KMS-11 (cell line): Measurements from ENCODE around the gene SLC25A38.

Experiments
- H2AFZ ChIP-seq: fragments of 200-600 bp; sonication (generic); 2 replicates; pipeline ENCODE4 v1.6.1; 2016; ENCODE audit warnings: antibody characterized with exemption, mixed run types, low read depth
- H3K27ac ChIP-seq: fragments of 200-600 bp; sonication (generic); 2 replicates; pipeline ENCODE4 v1.6.1; 2016; ENCODE audit warnings: mild to moderate bottlenecking, mixed run types
- H3K27me3 ChIP-seq: fragments of 200-600 bp; sonication (generic); 2 replicates; pipeline ENCODE4 v1.6.1; 2017; ENCODE audit warnings: mild to moderate bottlenecking, low read depth, mixed run types, moderate library complexity; ENCODE audit not compliant: insufficient read depth
- H3K36me3 ChIP-seq: fragments of 200-600 bp; sonication (generic); 2 replicates; pipeline ENCODE4 v1.6.1; 2017; ENCODE audit warnings: mild to moderate bottlenecking, mixed run types; ENCODE audit not compliant: insufficient read depth
- H3K4me1 ChIP-seq: fragments of 200-600 bp; sonication (generic); 2 replicates; pipeline ENCODE4 v1.6.1; 2016; ENCODE audit warnings: mild to moderate bottlenecking, low read depth, mixed run types; ENCODE audit not compliant: poor library complexity, severe bottlenecking
- H3K4me2 ChIP-seq: fragments of 200-600 bp; sonication (generic); 2 replicates; pipeline ENCODE4 v1.7.0; 2016; ENCODE audit warnings: mild to moderate bottlenecking, mixed run types
- H3K4me3 ChIP-seq: fragments of 200-600 bp; sonication (generic); IDR thresholded peaks from 2 replicates; pipeline ENCODE4 v1.6.1; 2017; ENCODE audit warnings: low read depth, low read length, mixed read lengths; ENCODE audit not compliant: insufficient read depth
- H3K79me2 ChIP-seq: fragments of 200-600 bp; sonication (generic); 2 replicates; pipeline ENCODE4 v1.6.1; 2016; ENCODE audit warnings: low read depth, mixed run types; ENCODE audit not compliant: insufficient read depth
- H3K9ac ChIP-seq: fragments of 200-600 bp; sonication (generic); 2 replicates; pipeline ENCODE4 v1.6.1; 2016; ENCODE audit warnings: mild to moderate bottlenecking, mixed run types
- H4K20me1 ChIP-seq: fragments of 200-600 bp; sonication (generic); 2 replicates; pipeline ENCODE4 v1.6.1; 2016; ENCODE audit warnings: mild to moderate bottlenecking, mixed run types; ENCODE audit not compliant: insufficient read depth
- TF ChIP-seq, protein P1 (sequence below): fragments of 200-600 bp; sonication (generic); conservative IDR thresholded peaks from 2 replicates; pipeline ENCODE4 v1.6.1; 2017; ENCODE audit warnings: low read depth, mild to moderate bottlenecking, antibody characterized with exemption, low read length, moderate library complexity, mixed read lengths

Gene SLC25A38

DNA sequence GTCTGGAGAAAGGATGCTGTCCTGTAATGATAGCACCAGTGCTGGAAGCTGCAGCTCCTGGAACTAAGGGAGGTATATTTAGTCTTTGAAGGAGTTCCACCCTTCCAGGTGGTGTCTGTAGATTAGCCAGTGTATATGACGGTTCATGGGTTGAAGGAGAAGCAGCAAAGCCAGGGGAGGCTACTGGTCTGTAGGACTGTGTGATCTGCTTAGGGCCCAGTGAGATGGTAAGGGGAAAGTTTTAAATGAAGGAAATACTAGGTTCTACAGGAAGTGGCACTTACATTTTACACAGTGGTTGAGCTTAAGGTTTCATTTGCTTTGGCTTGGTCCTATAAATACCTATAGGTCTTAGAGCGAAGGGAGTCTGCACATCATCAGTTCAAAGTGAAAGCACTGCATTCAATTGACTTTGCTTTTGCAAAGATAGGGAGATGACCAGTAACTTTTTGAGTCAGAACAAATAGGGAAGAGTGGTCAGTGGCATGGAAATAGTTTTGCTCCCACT lies 5.6 kb downstream of the SLC25A38 start:
- H4K20me1 ChIP-seq: no peaks in the 10 kb centered on the region
- H3K9ac ChIP-seq: no peak overlapping the region
- H2AFZ ChIP-seq: no peak overlapping the region
- H3K4me2 ChIP-seq: peak overlapping the region; percentile 10; the same call in 1 of the 2 replicates
- peaks cover 24% of the 10 kb centered on the region for H3K4me1 ChIP-seq
- no peak overlapping the region for H3K4me3 ChIP-seq
- H3K36me3 ChIP-seq: no peaks in the 10 kb centered on the region
- H3K27ac ChIP-seq: no peak overlapping the region
- H3K79me2 ChIP-seq: peaks cover 36% of the 10 kb centered on the region
- no peaks in the 10 kb centered on the region for H3K27me3 ChIP-seq
- TF ChIP-seq, protein P1, sequence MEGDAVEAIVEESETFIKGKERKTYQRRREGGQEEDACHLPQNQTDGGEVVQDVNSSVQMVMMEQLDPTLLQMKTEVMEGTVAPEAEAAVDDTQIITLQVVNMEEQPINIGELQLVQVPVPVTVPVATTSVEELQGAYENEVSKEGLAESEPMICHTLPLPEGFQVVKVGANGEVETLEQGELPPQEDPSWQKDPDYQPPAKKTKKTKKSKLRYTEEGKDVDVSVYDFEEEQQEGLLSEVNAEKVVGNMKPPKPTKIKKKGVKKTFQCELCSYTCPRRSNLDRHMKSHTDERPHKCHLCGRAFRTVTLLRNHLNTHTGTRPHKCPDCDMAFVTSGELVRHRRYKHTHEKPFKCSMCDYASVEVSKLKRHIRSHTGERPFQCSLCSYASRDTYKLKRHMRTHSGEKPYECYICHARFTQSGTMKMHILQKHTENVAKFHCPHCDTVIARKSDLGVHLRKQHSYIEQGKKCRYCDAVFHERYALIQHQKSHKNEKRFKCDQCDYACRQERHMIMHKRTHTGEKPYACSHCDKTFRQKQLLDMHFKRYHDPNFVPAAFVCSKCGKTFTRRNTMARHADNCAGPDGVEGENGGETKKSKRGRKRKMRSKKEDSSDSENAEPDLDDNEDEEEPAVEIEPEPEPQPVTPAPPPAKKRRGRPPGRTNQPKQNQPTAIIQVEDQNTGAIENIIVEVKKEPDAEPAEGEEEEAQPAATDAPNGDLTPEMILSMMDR: no peak

DNA sequence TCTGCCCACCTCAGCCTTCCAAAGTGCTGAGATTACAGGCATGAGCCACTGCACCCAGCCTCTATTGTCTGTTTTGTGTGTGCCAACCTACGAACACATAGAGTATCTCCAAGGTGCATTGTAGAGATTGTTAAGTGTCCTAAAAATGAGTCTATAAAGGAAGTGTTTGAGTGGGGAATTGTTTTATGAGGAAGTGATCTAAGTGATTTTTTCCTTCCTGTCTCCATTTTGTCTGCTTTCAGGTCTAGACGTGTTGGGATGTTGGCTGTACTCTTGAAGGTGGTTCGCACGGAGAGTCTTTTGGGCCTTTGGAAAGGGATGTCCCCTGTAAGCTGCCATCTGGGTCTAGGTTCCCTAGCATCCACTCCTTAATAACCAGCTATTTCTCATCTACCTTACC lies 7.0 kb downstream of the SLC25A38 start:
- H3K36me3 ChIP-seq: no peaks in the 10 kb centered on the region
- no peak overlapping the region for H3K9ac ChIP-seq
- TF ChIP-seq, protein P1: no peak
- no peak overlapping the region for H3K4me3 ChIP-seq
- no peak overlapping the region for H2AFZ ChIP-seq
- no peak overlapping the region for H3K27ac ChIP-seq
- H4K20me1 ChIP-seq: no peaks in the 10 kb centered on the region
- peaks cover 19% of the 10 kb centered on the region for H3K4me1 ChIP-seq
- H3K79me2 ChIP-seq: peaks cover 27% of the 10 kb centered on the region; the same call in 1 of the 2 replicates
- H3K27me3 ChIP-seq: no peaks in the 10 kb centered on the region
- no peak overlapping the region for H3K4me2 ChIP-seq

DNA sequence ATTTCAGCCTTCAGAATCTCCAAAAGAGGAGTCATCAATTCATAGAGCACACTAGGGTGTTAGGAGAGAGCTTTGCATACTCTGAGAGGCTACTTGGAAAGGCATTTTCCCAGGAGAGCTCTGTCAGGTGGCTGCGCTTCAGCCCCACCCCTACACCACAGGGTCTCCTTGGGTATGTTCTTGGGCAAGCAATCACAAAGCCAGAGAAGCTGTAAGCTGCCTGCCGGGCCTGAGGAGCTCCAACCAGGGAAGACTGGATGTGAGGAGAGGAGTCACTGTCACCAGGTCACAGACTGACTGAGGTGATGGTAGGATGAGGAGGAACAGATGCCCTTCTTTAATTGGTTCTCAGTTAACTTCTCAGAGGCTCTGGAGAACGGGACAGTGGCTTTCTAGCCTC lies 13.5 kb downstream of the SLC25A38 start:
- H3K4me3 ChIP-seq: no peak overlapping the region
- H3K4me2 ChIP-seq: no peak overlapping the region
- no peak overlapping the region for H2AFZ ChIP-seq
- TF ChIP-seq, protein P1: no peak
- no peak overlapping the region for H3K9ac ChIP-seq
- no peaks in the 10 kb centered on the region for H4K20me1 ChIP-seq
- H3K4me1 ChIP-seq: peaks cover 8% of the 10 kb centered on the region
- no peaks in the 10 kb centered on the region for H3K27me3 ChIP-seq
- H3K79me2 ChIP-seq: no peaks in the 10 kb centered on the region
- no peak overlapping the region for H3K27ac ChIP-seq
- no peaks in the 10 kb centered on the region for H3K36me3 ChIP-seq

DNA sequence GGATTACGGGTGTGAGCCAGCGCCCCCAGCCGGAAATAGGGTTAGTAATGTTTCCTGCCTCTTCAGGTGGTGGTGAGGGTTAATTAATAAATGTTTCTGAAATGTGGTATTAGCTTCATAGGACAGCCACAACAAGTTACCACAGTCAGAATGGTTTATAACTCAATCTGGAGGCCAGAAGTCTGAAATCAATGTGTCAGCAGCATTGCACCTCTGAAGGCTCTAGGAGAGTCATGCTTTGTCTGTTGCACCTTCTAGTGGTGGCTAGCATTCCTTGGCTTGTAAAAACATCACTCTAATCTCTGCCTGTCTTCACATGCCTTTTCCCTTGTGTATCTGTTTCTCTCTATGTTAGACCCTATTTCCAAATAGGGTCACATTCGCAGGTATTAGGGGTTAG lies 15.5 kb downstream of the SLC25A38 start:
- Histone ChIP-seq H3K27me3 (no peaks in the 10 kb centered on the region), H2AFZ (no peak overlapping the region), H3K4me1 (peaks cover 15% of the 10 kb centered on the region), H3K4me2 (no peak overlapping the region), H3K79me2 (no peaks in the 10 kb centered on the region), H3K36me3 (no peaks in the 10 kb centered on the region), H3K27ac (no peak overlapping the region), H4K20me1 (no peaks in the 10 kb centered on the region), H3K9ac (no peak overlapping the region), H3K4me3 (no peak overlapping the region)
- TF ChIP-seq, protein P1: no peak
